ENCODE measurements around the gene ZBTB7C.

DNA sequence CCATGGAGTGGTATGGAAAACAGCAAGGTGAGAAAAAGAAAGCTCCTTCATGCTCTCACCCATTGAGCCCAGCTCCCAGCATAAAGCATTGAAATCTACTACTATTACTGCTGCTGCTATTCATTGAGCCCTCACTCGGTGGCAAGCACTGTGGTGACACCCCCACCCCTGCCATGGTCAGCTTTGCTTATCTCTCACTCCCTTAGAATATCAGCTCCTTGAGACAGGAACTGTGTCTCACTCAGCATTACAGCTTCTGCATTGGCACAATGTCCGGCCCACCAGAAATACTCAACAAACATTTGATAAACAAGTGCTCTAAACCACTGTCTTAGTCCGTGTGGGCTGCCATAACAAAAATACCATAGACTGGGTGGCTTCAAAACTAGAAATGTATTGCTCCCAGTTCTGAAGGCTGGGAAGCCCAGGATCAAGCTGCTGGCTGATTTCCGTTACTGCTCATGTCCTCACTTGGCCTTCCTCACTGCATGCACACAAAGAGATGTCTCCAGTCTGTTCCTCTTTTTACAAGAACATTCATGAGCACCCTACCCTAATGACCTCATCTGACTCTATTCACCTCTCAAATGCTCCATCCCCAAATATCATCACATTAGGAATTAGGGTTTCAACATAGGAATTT lies 116.3 kb downstream of the ZBTB7C start:
- TF ChIP-seq, protein P1, sequence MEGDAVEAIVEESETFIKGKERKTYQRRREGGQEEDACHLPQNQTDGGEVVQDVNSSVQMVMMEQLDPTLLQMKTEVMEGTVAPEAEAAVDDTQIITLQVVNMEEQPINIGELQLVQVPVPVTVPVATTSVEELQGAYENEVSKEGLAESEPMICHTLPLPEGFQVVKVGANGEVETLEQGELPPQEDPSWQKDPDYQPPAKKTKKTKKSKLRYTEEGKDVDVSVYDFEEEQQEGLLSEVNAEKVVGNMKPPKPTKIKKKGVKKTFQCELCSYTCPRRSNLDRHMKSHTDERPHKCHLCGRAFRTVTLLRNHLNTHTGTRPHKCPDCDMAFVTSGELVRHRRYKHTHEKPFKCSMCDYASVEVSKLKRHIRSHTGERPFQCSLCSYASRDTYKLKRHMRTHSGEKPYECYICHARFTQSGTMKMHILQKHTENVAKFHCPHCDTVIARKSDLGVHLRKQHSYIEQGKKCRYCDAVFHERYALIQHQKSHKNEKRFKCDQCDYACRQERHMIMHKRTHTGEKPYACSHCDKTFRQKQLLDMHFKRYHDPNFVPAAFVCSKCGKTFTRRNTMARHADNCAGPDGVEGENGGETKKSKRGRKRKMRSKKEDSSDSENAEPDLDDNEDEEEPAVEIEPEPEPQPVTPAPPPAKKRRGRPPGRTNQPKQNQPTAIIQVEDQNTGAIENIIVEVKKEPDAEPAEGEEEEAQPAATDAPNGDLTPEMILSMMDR (tag by site-specific recombination; IDR thresholded peaks at IDR 0.05), result no peak
- TF ChIP-seq ZNF138 (tag by site-specific recombination; IDR thresholded peaks at IDR 0.05; ENCODE audit: borderline replicate concordance), result no peak
